Cardiac muscle cell (in vitro differentiated cells and primary cell): ENCODE results near the gene FGF1. TPM values are rescaled to one million over a fixed set of nuclear protein-coding genes. Genes with fewer than 3 reads are reported as not detected.

Experiments used
- DNase-seq, 2 donors: peaks; one replicate each; pipeline versions ENCODE4 v3.0.0 to v3.0.0-alpha.2; 2010 to 2017; ENCODE audit warnings: low read depth in 1 of 2, low spot score in 1 of 2
- H3K27ac ChIP-seq: fragments of 200-600 bp; sonication (generic); 2 replicates; pipeline ENCODE4 v1.5.1; 2016
- H3K27me3 ChIP-seq: fragments of 200-600 bp; sonication (generic); 2 replicates; pipeline ENCODE4 v1.6.0; 2016; ENCODE audit warnings: control low read depth
- H3K36me3 ChIP-seq: fragments of 200-600 bp; sonication (generic); 2 replicates; pipeline ENCODE4 v1.5.1; 2016; ENCODE audit warnings: control low read depth
- H3K4me1 ChIP-seq: fragments of 200-600 bp; sonication (generic); 2 replicates; pipeline ENCODE4 v1.8.1; 2017; ENCODE audit warnings: low read depth, mild to moderate bottlenecking, mixed run types
- H3K4me3 ChIP-seq: fragments of 200-600 bp; sonication (generic); 2 replicates; pipeline ENCODE4 v1.5.1; 2016; ENCODE audit warnings: mild to moderate bottlenecking
- H3K9me3 ChIP-seq: fragments of 200-600 bp; sonication (generic); 2 replicates; pipeline ENCODE4 v1.5.1; 2017; ENCODE audit warnings: low read depth, mild to moderate bottlenecking, control low read depth
- polyA plus RNA-seq: library from polyadenylated mRNA; unstranded; fragments of >200 nt; fragmentation: Nextera tagmentation; extraction: Ambion mirVana; gene quantifications from 2 replicates; pipeline ENCODE4 v1.2.1, GENCODE V29; 2016
- total RNA-seq: library from RNA; depleted of rRNA; stranded (reverse); fragments of >200 nt; gene quantifications from 2 replicates; pipeline ENCODE4 v1.2.3, GENCODE V29; 2016
- TF ChIP-seq, protein P1 (sequence below): IDR thresholded peaks from 2 replicates; pipeline ENCODE4 v1.5.1; 2012; ENCODE audit warnings: low read depth, mild to moderate bottlenecking, low read length

The FGF1 gene
- total RNA-seq = 0.81 TPM in 1 of 2 replicates, not detected in the other
- not detected in 2 replicates for polyA plus RNA-seq

- Histone ChIP-seq H3K27me3 (no peaks in the 10 kb centered on the region), H3K36me3 (no peaks in the 10 kb centered on the region), H3K9me3 (no peaks in the 10 kb centered on the region), H3K4me3 (no peak within 1 kb of the TSS), H3K4me1 (peaks cover 5% of the 10 kb centered on the region), H3K27ac (peak within 1 kb of the TSS; percentile 1)
- peak; percentile 13 to 46 for DNase-seq
- TF ChIP-seq, protein P1, sequence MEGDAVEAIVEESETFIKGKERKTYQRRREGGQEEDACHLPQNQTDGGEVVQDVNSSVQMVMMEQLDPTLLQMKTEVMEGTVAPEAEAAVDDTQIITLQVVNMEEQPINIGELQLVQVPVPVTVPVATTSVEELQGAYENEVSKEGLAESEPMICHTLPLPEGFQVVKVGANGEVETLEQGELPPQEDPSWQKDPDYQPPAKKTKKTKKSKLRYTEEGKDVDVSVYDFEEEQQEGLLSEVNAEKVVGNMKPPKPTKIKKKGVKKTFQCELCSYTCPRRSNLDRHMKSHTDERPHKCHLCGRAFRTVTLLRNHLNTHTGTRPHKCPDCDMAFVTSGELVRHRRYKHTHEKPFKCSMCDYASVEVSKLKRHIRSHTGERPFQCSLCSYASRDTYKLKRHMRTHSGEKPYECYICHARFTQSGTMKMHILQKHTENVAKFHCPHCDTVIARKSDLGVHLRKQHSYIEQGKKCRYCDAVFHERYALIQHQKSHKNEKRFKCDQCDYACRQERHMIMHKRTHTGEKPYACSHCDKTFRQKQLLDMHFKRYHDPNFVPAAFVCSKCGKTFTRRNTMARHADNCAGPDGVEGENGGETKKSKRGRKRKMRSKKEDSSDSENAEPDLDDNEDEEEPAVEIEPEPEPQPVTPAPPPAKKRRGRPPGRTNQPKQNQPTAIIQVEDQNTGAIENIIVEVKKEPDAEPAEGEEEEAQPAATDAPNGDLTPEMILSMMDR = no peak
These were observed at the start of gene FGF1 for GRCh38 chr5:142685418-142686209. FGF1 (minus strand) TSS chr5:142686090; CDS start chr5:142614127, 71,963 bp downstream.

GRCh38 chr5:142727735-142728047, 41.8 kb upstream of the FGF1 start:
- no peak for DNase-seq
- Histone ChIP-seq H3K27ac (no peak overlapping the region), H3K4me3 (no peak overlapping the region), H3K27me3 (no peaks in the 10 kb centered on the region), H3K36me3 (no peaks in the 10 kb centered on the region), H3K4me1 (no peaks in the 10 kb centered on the region), H3K9me3 (no peaks in the 10 kb centered on the region)
- TF ChIP-seq, protein P1 = no peak

DNA sequence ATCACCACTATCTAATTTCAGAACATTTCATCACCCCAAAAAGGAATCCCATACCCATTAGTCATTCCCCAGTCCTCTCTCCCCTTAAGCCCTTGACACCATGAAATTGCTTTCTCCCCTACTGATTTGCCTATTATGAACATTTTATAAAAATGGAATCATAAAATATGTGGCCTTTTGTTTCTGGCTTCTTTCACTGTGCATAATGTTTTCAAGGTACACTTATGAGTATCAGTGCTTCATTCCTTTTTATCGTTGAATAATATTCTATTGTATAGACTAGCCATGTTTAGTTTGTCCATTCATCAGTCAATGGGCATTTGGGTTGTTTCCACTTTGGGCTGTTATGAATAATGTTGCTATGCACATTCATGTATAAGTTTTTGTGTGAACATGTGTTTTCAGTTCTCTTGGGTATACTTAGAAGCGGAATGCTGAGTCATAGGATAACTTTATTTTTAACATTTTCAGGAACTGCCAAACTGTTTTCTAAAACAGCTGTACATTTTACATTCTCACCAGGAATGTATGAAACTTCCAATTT, 40.4 kb upstream of the FGF1 start:
- peak in 1 of 2 donors; percentile 94 for DNase-seq
- Histone ChIP-seq H3K27ac (no peak overlapping the region), H3K27me3 (no peaks in the 10 kb centered on the region), H3K9me3 (no peaks in the 10 kb centered on the region), H3K36me3 (no peaks in the 10 kb centered on the region), H3K4me3 (no peak overlapping the region), H3K4me1 (no peaks in the 10 kb centered on the region)
- TF ChIP-seq, protein P1 = no peak

GRCh38 chr5:142725231-142726187, 39.6 kb upstream of the FGF1 start:
- Histone ChIP-seq H3K27me3 (no peaks in the 10 kb centered on the region), H3K9me3 (no peaks in the 10 kb centered on the region), H3K36me3 (no peaks in the 10 kb centered on the region), H3K4me1 (no peaks in the 10 kb centered on the region), H3K27ac (no peak overlapping the region), H3K4me3 (no peak overlapping the region)
- no peak for DNase-seq
- TF ChIP-seq, protein P1 = no peak

GRCh38 chr5:142724821-142725220, 38.9 kb upstream of the FGF1 start:
- H3K27me3 ChIP-seq = no peaks in the 10 kb centered on the region
- H3K27ac ChIP-seq = no peak overlapping the region
- no peak overlapping the region for H3K4me3 ChIP-seq
- no peaks in the 10 kb centered on the region for H3K4me1 ChIP-seq
- no peaks in the 10 kb centered on the region for H3K36me3 ChIP-seq
- DNase-seq = no peak
- TF ChIP-seq, protein P1 = no peak
- H3K9me3 ChIP-seq = no peaks in the 10 kb centered on the region
